Panc1 (cell line): ENCODE data around the gene SLC34A3. TPM values are rescaled to one million over a fixed set of nuclear protein-coding genes. Genes with fewer than 3 reads are reported as not detected.

Experiments used
- ATAC-seq: fragments of 200-7000 bp; cut with Tn5 transposase; 2 replicates; pipeline ENCODE4 v1.9.1; 2020; ENCODE audit warnings: mild to moderate bottlenecking, moderate library complexity
- BruUV-seq: library from RNA; stranded (reverse); fragments of 400-500 nt; replicated peaks from 2 replicates; lab custom pipeline; 2021; lab: Mats Ljungman, UMichigan
- CTCF ChIA-PET: fragments of 300-600 bp; sonication (Branson Sonifier 250); formaldehyde crosslinking; loops from one replicate; lab custom pipeline; 2022; ENCODE audit warnings: antibody characterized with exemption; lab: Charles Lee
- POLR2A ChIA-PET: fragments of 300-600 bp; sonication (Branson Sonifier 250); formaldehyde crosslinking; loops from one replicate; lab custom pipeline; 2022; ENCODE audit warnings: antibody characterized with exemption; lab: Charles Lee
- DNase-seq: peaks from one replicate; pipeline ENCODE4 v3.0.0-alpha.2; 2010; ENCODE audit warnings: low read depth, low spot score
- H3K27ac ChIP-seq: 2 replicates; pipeline ENCODE4 v1.5.1; 2011; ENCODE audit warnings: mild to moderate bottlenecking, low read length, inconsistent platforms
- H3K27me3 ChIP-seq: fragments of 200-500 bp; sonication (Bioruptor generic); 2 replicates; pipeline ENCODE4 v1.6.0; 2014; ENCODE audit warnings: low read length, inconsistent platforms; ENCODE audit not compliant: control insufficient read depth, insufficient read depth
- H3K36me3 ChIP-seq: fragments of 200-500 bp; sonication (Bioruptor generic); 2 replicates; pipeline ENCODE4 v1.5.1; 2014; ENCODE audit warnings: inconsistent platforms, mild to moderate bottlenecking, low read length, moderate library complexity; ENCODE audit not compliant: control insufficient read depth, insufficient read depth
- H3K4me1 ChIP-seq: 2 replicates; pipeline ENCODE4 v1.5.1; 2011; ENCODE audit warnings: inconsistent platforms, mild to moderate bottlenecking, low read length, moderate library complexity; ENCODE audit not compliant: control insufficient read depth, insufficient read depth
- H3K4me3 ChIP-seq, 2 experiments: 2 replicates each; pipeline ENCODE4 v1.5.1; 2011 to 2012; ENCODE audit warnings: low read depth in 2 of 2, low read length in 2 of 2, mild to moderate bottlenecking in 2 of 2, inconsistent platforms in 1 of 2, moderate library complexity in 1 of 2
- H3K9me3 ChIP-seq: fragments of 200-500 bp; sonication (Bioruptor generic); 2 replicates; pipeline ENCODE4 v1.5.1; 2014; ENCODE audit warnings: low read depth, mild to moderate bottlenecking, inconsistent platforms, low read length, moderate library complexity; ENCODE audit not compliant: control insufficient read depth, insufficient read depth
- CTCF ChIP-seq: fragments of 450-650 bp; IDR thresholded peaks from 2 replicates; pipeline ENCODE4 v1.5.1; 2017; ENCODE audit warnings: mild to moderate bottlenecking
- POLR2AphosphoS5 ChIP-seq: IDR thresholded peaks from 2 replicates; pipeline ENCODE4 v1.6.1; 2012; ENCODE audit warnings: mild to moderate bottlenecking, low read depth, low read length, moderate library complexity
- REST ChIP-seq, 2 experiments: IDR thresholded peaks; 2 replicates each; pipeline ENCODE4 v1.6.1; 2011 to 2012; ENCODE audit warnings: low read depth in 2 of 2, control low read depth in 1 of 2, low read length in 1 of 2, mild to moderate bottlenecking in 1 of 2, moderate library complexity in 1 of 2; ENCODE audit not compliant: insufficient read depth in 1 of 2
- SIN3A ChIP-seq: IDR thresholded peaks from 2 replicates; pipeline ENCODE4 v1.6.1; 2012; ENCODE audit warnings: low read depth, mild to moderate bottlenecking, low read length, moderate library complexity, borderline replicate concordance; ENCODE audit not compliant: insufficient read depth
- TCF7L2 ChIP-seq: IDR thresholded peaks from 2 replicates; pipeline ENCODE4 v1.6.1; 2011; ENCODE audit warnings: mild to moderate bottlenecking, low read depth, low read length, inconsistent platforms
- in situ Hi-C: cut with HindIII; loops from 2 replicates; pipeline ENCODE4 v1.10.0; 2016; ENCODE audit warnings: low sequenced_read_pairs, low pct_unique_long_range_greater_than_20kb
- intact Hi-C: fragments of 100-400 bp; cut with micrococcal nuclease; formaldehyde crosslinking; loops from one replicate; pipeline ENCODE4 v1.10.0; 2022; ENCODE audit not compliant: unreplicated experiment
- total RNA-seq: library from RNA; stranded (reverse); gene quantifications from one replicate; pipeline ENCODE4 v1.2.1, GENCODE V29; 2021; ENCODE audit not compliant: unreplicated experiment

Gene SLC34A3
- total RNA-seq, 1 experiment from 2014 or later: not detected

- Histone ChIP-seq H3K9me3 (no peaks in the 10 kb centered on the region), H3K27me3 (no peaks in the 10 kb centered on the region), H3K36me3 (no peaks in the 10 kb centered on the region), H3K27ac (no peak overlapping the region), H3K4me3 (no peak overlapping the region), H3K4me1 (peaks cover 38% of the 10 kb centered on the region)
- no peak for ATAC-seq
- no peak for TF ChIP-seq TCF7L2
- no peak for TF ChIP-seq POLR2AphosphoS5
- no peak for TF ChIP-seq REST (IDR thresholded peaks at IDR 0.05; ENCODE audit: insufficient read depth in 1 of 2, low read depth in 2 of 2, low read length in 1 of 2)
- TF ChIP-seq SIN3A: no peak
- no peak for TF ChIP-seq CTCF
- POLR2A ChIA-PET: no interaction called here
- intact Hi-C loops (no loop called here), in situ Hi-C loops (no loop called here)
- no peak for DNase-seq
- CTCF ChIA-PET: no interaction called here
- BruUV-seq: no TSS peak
These were observed 35.0 kb upstream of the SLC34A3 start for GRCh38 chr9:137195525-137196220.

GRCh38 chr9:137198051-137198901 is 32.4 kb upstream of the SLC34A3 start:
- DNase-seq: no peak
- no peak overlapping the region for H3K27ac ChIP-seq
- POLR2A ChIA-PET: no interaction called here
- CTCF ChIA-PET: interaction anchor here (1.5 kb wide), 1 partner anchor 9 kb away, joined by 4 read pairs; no protein-coding TSS in a partner anchor
- in situ Hi-C loops: no loop called here
- H3K4me1 ChIP-seq: peaks cover 39% of the 10 kb centered on the region
- TF ChIP-seq POLR2AphosphoS5 (no peak), CTCF (no peak), REST (IDR thresholded peaks at IDR 0.05; ENCODE audit: insufficient read depth in 1 of 2, low read depth in 2 of 2, low read length in 1 of 2) (no peak), TCF7L2 (no peak), SIN3A (no peak)
- no peaks in the 10 kb centered on the region for H3K36me3 ChIP-seq
- peak overlapping the region; percentile 34 to 45 for H3K4me3 ChIP-seq
- H3K27me3 ChIP-seq: no peaks in the 10 kb centered on the region
- H3K9me3 ChIP-seq: no peaks in the 10 kb centered on the region
- intact Hi-C loops: no loop called here
- no TSS peak for BruUV-seq
- no peak for ATAC-seq
